ENCODE data around the gene TMEM31. TPM values are rescaled to one million over a fixed set of nuclear protein-coding genes. Genes with fewer than 3 reads are reported as not detected.
"Not testable (repeated sequence)": the region's sequence is repeated elsewhere in the genome, so short reads cannot be mapped to it uniquely, and the experiment has no call there.

The TMEM31 gene
- total RNA-seq, 1 donor from 2014 or later = not detected

DNA sequence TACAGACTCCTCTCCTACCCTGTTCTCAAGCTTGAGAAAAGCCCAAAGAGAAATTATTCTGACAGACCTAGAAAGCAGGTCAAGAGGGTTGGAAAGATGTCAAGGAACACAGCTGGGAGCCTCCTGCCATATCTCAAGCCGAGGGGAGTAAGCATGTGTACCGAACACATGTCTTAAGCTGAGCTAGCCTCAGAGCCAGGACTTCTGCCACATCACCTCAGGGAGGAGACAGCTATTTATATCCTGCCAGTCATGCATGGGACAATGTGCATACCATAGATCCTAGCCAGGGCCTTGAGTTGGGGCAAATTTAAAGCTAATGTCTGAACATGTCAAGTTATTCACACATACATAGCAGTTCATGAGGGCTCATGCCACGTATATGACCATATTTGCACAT lies 11.8 kb downstream of the TMEM31 start:
- DNase-seq (ENCODE audit: low spot score) = no peak

GRCh38 chrX:103726477-103726876 lies 15.8 kb downstream of the TMEM31 start:
- no peak for ATAC-seq
- no peak for DNase-seq (ENCODE audit: low spot score)

More for the DNA sequence above, 11.8 kb downstream of the TMEM31 start:
- ATAC-seq = no peak

- no peak for ATAC-seq
- no peak for DNase-seq (ENCODE audit: low spot score)
Measured at GRCh38 chrX:103727115-103727514, 16.4 kb downstream of the TMEM31 start.

DNA sequence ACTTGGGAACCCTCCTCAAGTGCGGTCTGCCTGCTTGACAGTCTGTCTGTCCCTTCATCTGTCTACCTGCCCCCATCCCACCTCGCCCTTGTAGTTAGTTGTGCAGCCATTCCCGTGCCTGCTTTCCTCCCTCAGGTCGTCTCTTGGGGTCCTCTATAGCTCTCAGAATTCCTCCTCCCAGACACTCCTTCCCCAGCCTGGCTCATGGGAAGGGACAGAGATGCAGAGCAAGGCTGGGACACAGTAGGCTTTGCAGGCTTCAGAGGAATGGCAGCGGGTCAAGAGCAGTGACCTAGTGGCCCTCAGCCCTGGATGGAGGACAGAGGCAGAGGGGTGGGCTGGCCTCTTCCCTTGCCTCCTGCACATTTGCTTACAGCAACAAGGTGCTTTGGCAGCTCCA lies 18.3 kb downstream of the TMEM31 start:
- ATAC-seq = no peak

DNA sequence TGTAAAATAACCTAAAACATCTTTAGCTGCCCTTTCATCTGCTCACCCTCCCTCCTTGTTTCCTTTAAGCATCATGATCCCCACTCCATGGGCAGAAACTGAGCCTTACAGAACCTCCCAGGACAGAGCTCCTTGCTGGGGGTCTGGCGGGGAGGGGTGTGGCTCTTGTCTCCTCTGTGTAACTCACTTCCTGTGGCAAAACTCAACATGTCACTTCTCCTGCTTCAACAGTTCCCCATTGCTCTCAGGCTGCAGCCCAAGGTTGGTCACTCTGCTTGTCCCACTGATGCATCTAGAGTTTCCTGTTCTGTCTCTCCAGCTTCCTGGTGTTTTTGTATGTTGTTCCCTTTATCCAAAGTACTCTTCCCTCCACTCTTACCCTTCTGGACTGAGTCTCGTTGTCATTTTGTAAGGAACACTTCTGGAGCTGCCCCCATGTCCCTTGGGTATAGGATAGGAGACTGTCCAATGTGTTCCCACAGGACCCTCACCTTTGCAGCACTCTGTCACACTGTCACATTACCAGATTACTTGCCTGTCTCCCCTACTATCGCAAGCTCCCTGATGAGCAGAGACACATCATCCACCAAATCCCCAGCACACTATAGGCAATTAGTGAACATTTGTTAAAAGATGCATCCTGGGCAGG lies 19.6 kb downstream of the TMEM31 start:
- ATAC-seq = no peak
- DNase-seq (ENCODE audit: low spot score) = no peak

More for the DNA sequence above, 18.3 kb downstream of the TMEM31 start:
- DNase-seq (ENCODE audit: low spot score) = no peak

GRCh38 chrX:103730796-103731493 lies 20.2 kb downstream of the TMEM31 start:
- DNase-seq (ENCODE audit: low spot score) = no peak
- ATAC-seq = no peak

DNA sequence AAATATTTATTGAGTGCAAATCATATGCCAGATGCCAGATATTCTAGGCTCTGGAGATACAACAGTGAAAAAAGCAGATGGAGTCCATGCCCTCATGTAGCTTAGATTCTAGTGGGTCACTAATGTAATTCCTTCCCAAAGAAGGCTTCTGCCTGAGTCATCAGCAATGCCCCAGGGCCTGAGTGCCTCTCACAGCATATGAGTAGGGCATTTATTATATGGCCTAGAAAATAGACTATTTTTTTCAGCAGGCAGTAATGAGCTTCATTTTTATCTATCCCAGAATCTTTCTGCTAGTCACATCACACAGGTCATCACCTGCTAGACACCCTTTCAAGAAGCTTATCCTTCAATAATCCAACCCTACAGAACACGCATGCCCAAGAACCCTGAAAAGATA lies 22.3 kb downstream of the TMEM31 start:
- DNase-seq (ENCODE audit: low spot score) = no peak
- ATAC-seq = no peak

GRCh38 chrX:103734125-103734760 lies 23.5 kb downstream of the TMEM31 start:
- no peak for ATAC-seq
- DNase-seq (ENCODE audit: low spot score) = no peak

GRCh38 chrX:103737696-103738095 lies 27.0 kb downstream of the TMEM31 start:
- ATAC-seq = no peak
- DNase-seq (ENCODE audit: low spot score) = no peak

GRCh38 chrX:103739421-103739820 lies 28.7 kb downstream of the TMEM31 start:
- ATAC-seq (no peak), DNase-seq (ENCODE audit: low spot score) (no peak)

DNA sequence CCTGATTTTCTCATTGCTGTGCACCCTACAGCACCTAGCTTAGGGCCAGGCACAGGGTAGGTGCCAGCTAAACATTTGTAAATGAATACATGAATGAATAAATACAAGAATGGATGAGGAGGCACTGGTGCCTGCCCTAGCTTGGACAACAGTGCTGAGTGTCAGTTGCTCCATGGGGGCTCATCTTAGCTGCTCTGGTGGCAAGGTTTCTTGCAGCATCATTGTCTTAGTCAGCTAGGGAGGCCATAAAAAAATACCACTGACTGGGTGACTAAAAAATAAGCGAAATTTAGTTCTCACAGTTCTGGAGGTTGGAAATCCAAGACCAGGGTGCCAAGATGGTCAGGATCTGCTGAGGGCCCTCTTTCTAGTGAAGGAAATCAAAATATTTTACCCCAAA lies 31.2 kb downstream of the TMEM31 start:
- DNase-seq (ENCODE audit: low spot score) (no peak), ATAC-seq (no peak)

DNA sequence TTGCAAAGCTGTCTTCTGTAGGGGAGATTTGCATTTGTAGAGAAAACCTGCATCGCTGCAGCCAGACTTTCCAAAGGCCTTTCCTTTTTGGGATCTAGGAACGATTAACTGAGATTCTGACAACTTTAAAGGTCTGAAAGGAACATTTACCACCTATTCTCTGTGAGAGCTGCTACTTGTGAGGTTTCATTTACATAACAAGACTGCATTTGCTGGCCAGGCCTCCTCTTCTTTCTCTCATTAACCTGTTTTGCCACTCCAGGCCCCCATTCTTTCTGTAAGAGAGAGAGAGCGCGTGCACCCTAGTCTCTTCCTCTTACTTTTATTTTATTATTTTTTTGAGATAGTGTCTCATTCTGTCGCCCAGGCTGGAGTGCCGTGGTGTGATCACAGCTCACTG lies 31.6 kb downstream of the TMEM31 start:
- ATAC-seq (no peak), DNase-seq (ENCODE audit: low spot score) (no peak)

DNA sequence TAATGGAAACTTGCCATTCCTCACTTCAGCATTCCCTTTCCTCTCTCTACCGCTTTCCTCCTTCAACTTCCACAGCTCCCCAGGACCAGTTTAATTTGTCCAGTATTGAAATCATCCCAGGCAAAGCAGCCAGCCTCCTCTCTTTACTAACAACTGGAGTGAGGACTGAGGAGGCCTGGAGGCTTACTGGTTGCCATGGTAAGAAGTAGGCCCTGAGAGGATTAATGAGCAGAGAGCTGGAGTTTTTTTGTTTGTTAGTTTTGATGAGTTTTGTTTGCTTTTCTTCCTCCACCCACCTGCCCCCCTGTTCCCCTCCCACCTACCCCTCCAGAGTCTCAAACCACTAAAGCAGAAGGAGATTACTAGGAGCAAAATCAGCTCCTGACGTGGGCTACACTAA lies 36.5 kb downstream of the TMEM31 start:
- DNase-seq (ENCODE audit: low spot score) (no peak), ATAC-seq (no peak)

- ATAC-seq (no peak), DNase-seq (ENCODE audit: low spot score) (no peak)
Measured at GRCh38 chrX:103754401-103754800, 43.7 kb downstream of the TMEM31 start.

DNA sequence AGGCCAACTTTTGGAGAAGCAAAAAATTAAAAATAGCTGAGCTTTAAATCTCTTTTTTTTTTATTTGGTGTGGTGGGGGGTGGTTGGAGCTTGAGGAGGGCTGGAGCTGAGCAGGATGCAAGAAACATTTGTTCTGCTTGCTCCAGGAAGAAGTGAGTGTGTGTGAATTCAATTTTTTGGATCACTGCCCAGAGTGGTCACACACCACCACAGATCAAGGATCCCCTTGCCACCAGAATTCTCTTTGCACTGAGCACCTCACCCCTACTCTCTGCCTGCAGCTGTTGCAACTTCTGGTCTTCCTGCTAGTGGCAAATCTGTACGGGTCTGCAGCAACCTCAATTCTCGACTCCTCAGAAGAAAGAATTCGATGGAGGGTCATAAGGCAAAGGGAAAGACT lies 46.0 kb downstream of the TMEM31 start:
- DNase-seq (ENCODE audit: low spot score) (no peak), ATAC-seq (no peak)

GRCh38 chrX:103758555-103758954 lies 47.8 kb downstream of the TMEM31 start:
- no peak for DNase-seq (ENCODE audit: low spot score)
- ATAC-seq = no peak

DNA sequence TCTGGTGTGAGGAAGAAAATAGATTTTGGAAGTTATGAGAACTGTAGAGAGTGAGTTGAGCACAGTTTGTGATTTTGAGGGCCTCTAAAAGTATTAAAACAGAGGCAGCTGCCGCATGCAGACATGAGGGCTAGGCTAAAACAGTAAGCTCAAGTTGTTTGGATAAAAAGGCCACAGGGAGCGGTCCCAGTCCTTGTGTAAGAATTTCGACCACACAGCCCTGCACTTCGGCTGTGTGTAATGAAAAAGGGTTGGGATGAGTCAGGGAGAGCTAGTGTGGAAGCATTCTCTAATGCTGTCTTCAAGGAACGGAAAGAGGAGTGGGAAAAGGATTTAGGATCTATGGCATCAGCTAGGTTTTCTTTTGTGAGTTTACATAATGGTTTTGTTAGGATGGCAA lies 52.8 kb downstream of the TMEM31 start:
- ATAC-seq; DNase-seq (ENCODE audit: low spot score): not testable (repeated sequence)

Other genes starting within 250 kb of the TMEM31 start
- 0.25 TPM for gene RAB40A, start 191.4 kb upstream of the TMEM31 start, total RNA-seq
- gene TCEAL4, start 125.4 kb upstream of the TMEM31 start, total RNA-seq = 29.3 TPM
- 2.5 TPM for gene TCEAL3, start 102.9 kb upstream of the TMEM31 start, total RNA-seq
- 6.9 TPM for gene TCEAL1, start 81.9 kb upstream of the TMEM31 start, total RNA-seq
- gene MORF4L2, start 24.2 kb upstream of the TMEM31 start, total RNA-seq = 133 TPM
- gene PLP1, start 65.9 kb downstream of the TMEM31 start, total RNA-seq = 0.81 TPM
- not detected for gene RAB9B, start 121.3 kb downstream of the TMEM31 start, total RNA-seq